Natural killer cell (primary cell): ENCODE measurements around the gene ZNF365. TPM values are rescaled to one million over a fixed set of nuclear protein-coding genes. Genes with fewer than 3 reads are reported as not detected.
"Not testable (repeated sequence)": the region's sequence is repeated elsewhere in the genome, so short reads cannot be mapped to it uniquely, and the experiment has no call there.

Experiments used
- ATAC-seq, 3 donors: fragments of 150-1000 bp in 2 of 3; fragments of 200-7000 bp in 1 of 3; cut with Tn5 transposase; 1 replicate in 1 of 3; 2 replicates in 2 of 3; pipeline ENCODE4 v1.10.0; 2021; ENCODE audit warnings: mild to moderate bottlenecking in 2 of 3, moderate library complexity in 2 of 3
- DNase-seq, 2 donors: peaks; one replicate each; pipeline versions ENCODE4 v3.0.0 to v3.0.0-alpha.2; 2013 to 2021; ENCODE audit warnings: mixed read lengths in 1 of 2
- H3K27ac ChIP-seq: one replicate; pipeline ENCODE4 v1.5.1; 2013; ENCODE audit warnings: mild to moderate bottlenecking, low read length
- H3K27me3 ChIP-seq: one replicate; pipeline ENCODE4 v1.6.1; 2013; ENCODE audit warnings: low read length; ENCODE audit not compliant: control insufficient read depth, insufficient read depth
- H3K36me3 ChIP-seq: one replicate; pipeline ENCODE4 v1.6.1; 2013; ENCODE audit warnings: low read length; ENCODE audit not compliant: control insufficient read depth, insufficient read depth
- H3K4me1 ChIP-seq: one replicate; pipeline ENCODE4 v1.6.1; 2013; ENCODE audit warnings: low read length; ENCODE audit not compliant: control insufficient read depth, insufficient read depth
- H3K4me3 ChIP-seq: one replicate; pipeline ENCODE4 v1.5.1; 2013; ENCODE audit warnings: low read length
- H3K9me3 ChIP-seq: one replicate; pipeline ENCODE4 v1.6.1; 2013; ENCODE audit warnings: low read length; ENCODE audit not compliant: control insufficient read depth, insufficient read depth
- H3K27ac Mint-ChIP-seq, 2 donors: one replicate each; pipeline ENCODE4 v1.8.0; 2022; ENCODE audit warnings: mild to moderate bottlenecking in 2 of 2, mixed read lengths in 2 of 2, moderate library complexity in 1 of 2
- H3K27me3 Mint-ChIP-seq, 2 donors: one replicate each; pipeline ENCODE4 v1.8.0; 2022; ENCODE audit warnings: low read depth in 2 of 2, mixed read lengths in 2 of 2
- H3K36me3 Mint-ChIP-seq: one replicate; pipeline ENCODE4 v1.8.0; 2022; ENCODE audit warnings: mixed read lengths
- H3K4me1 Mint-ChIP-seq, 2 donors: one replicate each; pipeline ENCODE4 v1.8.0; 2022; ENCODE audit warnings: mixed read lengths in 2 of 2
- H3K4me3 Mint-ChIP-seq: one replicate; pipeline ENCODE4 v1.8.0; 2022; ENCODE audit warnings: mild to moderate bottlenecking, moderate library complexity, mixed read lengths
- H3K9me3 Mint-ChIP-seq, 2 donors: one replicate each; pipeline ENCODE4 v1.8.0; 2022; ENCODE audit warnings: mixed read lengths in 2 of 2
- WGBS: methylation state at CpG from one replicate; pipeline ENCODE4 v1.1.7; 2013; ENCODE audit warnings: missing lambda C conversion rate; ENCODE audit not compliant: insufficient coverage; 5-methylcytosine and 5-hydroxymethylcytosine counted together
- intact Hi-C: fragments of 100-400 bp; cut with micrococcal nuclease; formaldehyde crosslinking; loops from one replicate; pipeline ENCODE4 v1.14.2; 2022
- total RNA-seq, 4 donors: library from RNA; stranded (reverse); fragments of 120-200 nt in 1 of 4; gene quantifications; one replicate each; pipeline versions ENCODE4 v1.2.3 to v1.2.4, GENCODE V29; 2013 to 2022
- TF ChIP-seq, protein P1 (sequence below): fragments of 200-600 bp; IDR thresholded peaks from one replicate; pipeline ENCODE4 v1.8.0; 2022; ENCODE audit warnings: antibody characterized with exemption

Gene ZNF365
- total RNA-seq, 3 donors from 2014 or later (not counting 1 experiment from before 2014, with no cell fraction given) = 4.0 to 8.0 (median 4.5) TPM

DNA sequence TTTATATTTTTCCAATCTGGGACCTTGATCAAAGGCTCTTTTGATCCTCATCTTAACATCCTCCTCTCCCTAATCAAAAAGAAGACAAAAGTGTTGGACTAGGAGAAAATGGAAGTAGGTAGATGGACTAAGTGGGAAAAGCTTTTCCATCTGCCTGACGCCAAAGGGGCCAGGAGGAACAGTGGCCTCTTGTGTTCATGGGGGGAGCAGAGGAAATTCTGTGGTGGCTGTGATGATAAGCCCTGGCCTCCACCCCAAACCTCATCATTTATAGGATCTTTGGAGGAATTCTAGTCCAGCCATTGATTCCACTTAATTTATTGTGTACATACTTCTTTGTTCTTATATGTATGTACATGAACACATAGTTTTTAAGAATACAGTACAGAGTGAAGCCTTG, 21.7 kb downstream of the ZNF365 start:
- no peaks in the 10 kb centered on the region for H3K27me3 ChIP-seq
- peaks cover 10% of the 10 kb centered on the region in 2 donors for H3K27me3 Mint-ChIP-seq
- H3K4me3 Mint-ChIP-seq = no peak overlapping the region
- TF ChIP-seq, protein P1, sequence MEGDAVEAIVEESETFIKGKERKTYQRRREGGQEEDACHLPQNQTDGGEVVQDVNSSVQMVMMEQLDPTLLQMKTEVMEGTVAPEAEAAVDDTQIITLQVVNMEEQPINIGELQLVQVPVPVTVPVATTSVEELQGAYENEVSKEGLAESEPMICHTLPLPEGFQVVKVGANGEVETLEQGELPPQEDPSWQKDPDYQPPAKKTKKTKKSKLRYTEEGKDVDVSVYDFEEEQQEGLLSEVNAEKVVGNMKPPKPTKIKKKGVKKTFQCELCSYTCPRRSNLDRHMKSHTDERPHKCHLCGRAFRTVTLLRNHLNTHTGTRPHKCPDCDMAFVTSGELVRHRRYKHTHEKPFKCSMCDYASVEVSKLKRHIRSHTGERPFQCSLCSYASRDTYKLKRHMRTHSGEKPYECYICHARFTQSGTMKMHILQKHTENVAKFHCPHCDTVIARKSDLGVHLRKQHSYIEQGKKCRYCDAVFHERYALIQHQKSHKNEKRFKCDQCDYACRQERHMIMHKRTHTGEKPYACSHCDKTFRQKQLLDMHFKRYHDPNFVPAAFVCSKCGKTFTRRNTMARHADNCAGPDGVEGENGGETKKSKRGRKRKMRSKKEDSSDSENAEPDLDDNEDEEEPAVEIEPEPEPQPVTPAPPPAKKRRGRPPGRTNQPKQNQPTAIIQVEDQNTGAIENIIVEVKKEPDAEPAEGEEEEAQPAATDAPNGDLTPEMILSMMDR = no peak
- H3K4me1 Mint-ChIP-seq = no peaks in the 10 kb centered on the region
- H3K36me3 Mint-ChIP-seq = no peaks in the 10 kb centered on the region
- 100% methylated on average over 1 of the region's 1 CpG for WGBS
- ATAC-seq = no peak
- no peaks in the 10 kb centered on the region for H3K9me3 Mint-ChIP-seq
- no peak overlapping the region for H3K27ac Mint-ChIP-seq
- intact Hi-C loops = no loop called here
- H3K27ac ChIP-seq = no peak overlapping the region
- peaks cover 2% of the 10 kb centered on the region for H3K36me3 ChIP-seq
- no peaks in the 10 kb centered on the region for H3K9me3 ChIP-seq
- no peaks in the 10 kb centered on the region for H3K4me1 ChIP-seq
- H3K4me3 ChIP-seq = no peak overlapping the region
- no peak for DNase-seq

DNA sequence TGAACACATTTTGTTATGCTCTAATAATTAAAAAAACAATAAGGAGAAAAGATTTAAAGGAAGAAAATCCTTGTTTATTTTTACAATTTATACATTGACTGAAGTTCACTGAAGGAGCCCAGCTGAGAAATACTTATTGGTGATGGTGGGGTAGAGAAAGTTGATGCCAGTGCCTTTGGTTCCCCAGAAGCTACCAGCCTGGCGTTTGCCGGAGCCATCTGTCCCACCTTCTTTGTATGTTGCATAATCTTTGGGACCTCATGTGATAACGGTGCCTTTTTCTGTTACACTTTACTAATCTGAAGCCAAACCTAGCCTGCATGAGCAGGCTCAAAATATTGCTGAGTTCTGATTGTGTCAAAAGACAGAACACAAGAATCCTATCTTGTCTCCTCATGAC, 22.7 kb downstream of the ZNF365 start:
- no peak overlapping the region for H3K27ac Mint-ChIP-seq
- Histone ChIP-seq H3K27me3 (no peaks in the 10 kb centered on the region), H3K36me3 (peaks cover 2% of the 10 kb centered on the region), H3K9me3 (no peaks in the 10 kb centered on the region), H3K4me3 (no peak overlapping the region), H3K27ac (no peak overlapping the region), H3K4me1 (no peaks in the 10 kb centered on the region)
- H3K9me3 Mint-ChIP-seq = no peaks in the 10 kb centered on the region
- no peak for DNase-seq
- H3K27me3 Mint-ChIP-seq = peaks cover 10% of the 10 kb centered on the region in 2 donors
- ATAC-seq = no peak
- H3K36me3 Mint-ChIP-seq = no peaks in the 10 kb centered on the region
- 85% methylated on average over 3 of the region's 3 CpGs for WGBS
- H3K4me3 Mint-ChIP-seq = no peak overlapping the region
- no peaks in the 10 kb centered on the region for H3K4me1 Mint-ChIP-seq
- intact Hi-C loops = no loop called here
- TF ChIP-seq, protein P1 = no peak

DNA sequence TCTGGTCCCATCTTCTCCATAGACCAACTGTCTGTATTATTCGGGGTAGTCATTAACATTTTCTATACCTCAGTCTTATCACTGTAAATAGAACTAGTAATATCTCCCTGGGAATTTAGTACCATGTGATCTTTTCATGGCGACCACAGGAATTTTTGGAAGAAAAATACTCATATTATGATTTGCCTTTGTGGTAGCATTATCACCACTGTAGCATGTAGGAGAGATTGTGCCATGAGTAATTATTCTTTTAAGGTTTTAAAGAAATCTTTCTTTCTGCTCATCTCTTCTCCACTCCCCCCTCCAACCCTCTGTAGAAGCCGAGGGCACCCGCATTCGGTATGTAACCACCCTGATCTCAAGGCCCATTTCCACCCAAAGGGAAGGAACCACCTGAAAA, 25.0 kb downstream of the ZNF365 start:
- H3K27me3 ChIP-seq = no peaks in the 10 kb centered on the region
- H3K27ac Mint-ChIP-seq = no peak overlapping the region
- H3K36me3 Mint-ChIP-seq = no peaks in the 10 kb centered on the region
- 88% methylated on average over 4 of the region's 5 CpGs for WGBS
- ATAC-seq (no peak), DNase-seq (no peak)
- peaks cover 2% of the 10 kb centered on the region for H3K36me3 ChIP-seq
- H3K4me1 ChIP-seq = no peaks in the 10 kb centered on the region
- intact Hi-C loops = no loop called here
- H3K9me3 ChIP-seq = no peaks in the 10 kb centered on the region
- TF ChIP-seq, protein P1 = no peak
- H3K27ac ChIP-seq = no peak overlapping the region
- H3K4me3 ChIP-seq = no peak overlapping the region
- H3K27me3 Mint-ChIP-seq = peaks cover 12 to 28% of the 10 kb centered on the region in 2 donors
- H3K4me1 Mint-ChIP-seq = no peaks in the 10 kb centered on the region
- no peaks in the 10 kb centered on the region for H3K9me3 Mint-ChIP-seq
- H3K4me3 Mint-ChIP-seq = no peak overlapping the region

DNA sequence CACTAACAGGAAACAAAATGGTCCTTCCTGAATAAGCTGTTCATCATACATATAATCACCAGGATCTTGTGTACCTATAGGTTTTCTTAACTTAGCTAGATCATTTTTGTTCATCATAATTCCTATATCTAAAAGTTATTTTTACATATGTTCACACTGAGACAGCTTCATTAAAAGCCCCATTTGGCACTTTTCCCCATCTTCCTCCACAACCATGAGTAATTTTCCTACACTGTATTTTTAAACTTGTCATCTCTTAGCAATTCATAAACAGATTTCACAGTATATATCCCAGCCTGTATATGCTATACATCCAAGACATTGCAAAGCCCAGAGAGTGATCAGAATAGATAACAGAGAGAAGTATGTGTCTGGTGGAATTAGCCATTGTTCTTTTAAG, 28.3 kb downstream of the ZNF365 start:
- TF ChIP-seq, protein P1 = no peak
- ATAC-seq = no peak
- H3K36me3 Mint-ChIP-seq = peaks cover 4% of the 10 kb centered on the region
- peaks cover 12 to 21% of the 10 kb centered on the region in 2 donors for H3K27me3 Mint-ChIP-seq
- peaks cover 2% of the 10 kb centered on the region for H3K36me3 ChIP-seq
- peaks cover 0 to 6% of the 10 kb centered on the region in 2 donors for H3K4me1 Mint-ChIP-seq
- no peaks in the 10 kb centered on the region for H3K4me1 ChIP-seq
- H3K4me3 Mint-ChIP-seq = no peak overlapping the region
- H3K27ac Mint-ChIP-seq = no peak overlapping the region
- H3K27me3 ChIP-seq = no peaks in the 10 kb centered on the region
- H3K9me3 ChIP-seq = peaks cover 3% of the 10 kb centered on the region
- DNase-seq = no peak
- peaks cover 1 to 2% of the 10 kb centered on the region in 2 donors for H3K9me3 Mint-ChIP-seq
- intact Hi-C loops = no loop called here
- no peak overlapping the region for H3K4me3 ChIP-seq
- H3K27ac ChIP-seq = no peak overlapping the region

DNA sequence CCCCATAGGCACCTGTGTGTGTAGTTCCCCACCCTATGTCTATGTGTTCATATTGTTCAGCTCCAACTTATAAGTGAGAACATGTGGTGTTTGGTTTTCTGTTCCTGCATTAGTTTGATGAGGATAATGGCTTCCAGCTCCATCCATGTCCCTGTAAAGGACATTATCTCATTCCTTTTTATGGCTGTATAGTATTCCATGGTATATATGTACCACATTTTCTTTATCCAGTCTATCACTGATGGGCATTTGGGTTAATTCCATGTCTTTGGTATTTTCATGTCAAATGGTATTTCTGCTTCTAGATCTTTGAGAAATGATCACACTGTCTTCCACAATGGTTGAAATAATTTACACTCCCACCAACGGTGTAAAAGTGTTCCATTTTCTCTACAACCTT, 36.4 kb downstream of the ZNF365 start:
- DNase-seq = not testable (repeated sequence)

More for the DNA sequence above, 36.4 kb downstream of the ZNF365 start:
- H3K27me3 ChIP-seq, H3K9me3 ChIP-seq, H3K4me3 ChIP-seq, H3K27ac ChIP-seq, ATAC-seq, H3K4me1 ChIP-seq, H3K36me3 ChIP-seq, intact Hi-C loops, H3K4me3 Mint-ChIP-seq, H3K27ac Mint-ChIP-seq: not testable (repeated sequence)
- Mint-ChIP-seq H3K36me3 (peaks cover 44% of the 10 kb centered on the region), H3K4me1 (peaks cover 0 to 12% of the 10 kb centered on the region in 2 donors), H3K27me3 (peaks cover 16 to 43% of the 10 kb centered on the region in 2 donors), H3K9me3 (peaks cover 5 to 15% of the 10 kb centered on the region in 2 donors)
- no CpG with 5 or more reads among the region's 1 CpG for WGBS
